Endothelial cell (in vitro differentiated cells): ENCODE results near the gene PDGFC. TPM values are rescaled to one million over a fixed set of nuclear protein-coding genes. Genes with fewer than 3 reads are reported as not detected.

Source experiments
- DNase-seq: peaks from one replicate; pipeline ENCODE4 v3.0.0; 2021; ENCODE audit warnings: low spot score
- H3K27ac Mint-ChIP-seq: one replicate; pipeline ENCODE4 v1.8.0; 2021; ENCODE audit warnings: mixed read lengths, inconsistent platforms; ENCODE audit not compliant: unreplicated experiment
- H3K27me3 Mint-ChIP-seq: one replicate; pipeline ENCODE4 v1.8.0; 2021; ENCODE audit warnings: mild to moderate bottlenecking, moderate library complexity, mixed read lengths, inconsistent platforms; ENCODE audit not compliant: unreplicated experiment
- H3K36me3 Mint-ChIP-seq: one replicate; pipeline ENCODE4 v1.8.0; 2021; ENCODE audit warnings: mild to moderate bottlenecking, low read depth, mixed read lengths, inconsistent platforms; ENCODE audit not compliant: unreplicated experiment
- H3K4me1 Mint-ChIP-seq: one replicate; pipeline ENCODE4 v1.8.0; 2021; ENCODE audit warnings: mild to moderate bottlenecking, mixed read lengths, inconsistent platforms; ENCODE audit not compliant: unreplicated experiment
- H3K4me3 Mint-ChIP-seq: one replicate; pipeline ENCODE4 v1.8.0; 2021; ENCODE audit warnings: mild to moderate bottlenecking, mixed read lengths, inconsistent platforms; ENCODE audit not compliant: unreplicated experiment
- H3K9me3 Mint-ChIP-seq: one replicate; pipeline ENCODE4 v1.8.0; 2021; ENCODE audit warnings: mixed read lengths, inconsistent platforms; ENCODE audit not compliant: unreplicated experiment
- total RNA-seq: library from RNA; stranded (reverse); fragmentation: NEBNext Ultra II Directional; extraction: Animal tissue kit (Norgen Biotek cat#: 25700); gene quantifications from one replicate; pipeline ENCODE4 v1.2.1, GENCODE V29; 2021; ENCODE audit not compliant: unreplicated experiment
- TF ChIP-seq, protein P1 (sequence below): fragments of 200-600 bp; sonication (generic); IDR thresholded peaks from one replicate; pipeline ENCODE4 v1.5.0; 2021; ENCODE audit warnings: antibody characterized with exemption; ENCODE audit not compliant: unreplicated experiment

PDGFC gene
- total RNA-seq, 1 donor from 2014 or later = 22.0 TPM

GRCh38 chr4:157005193-157005592 is 33.6 kb upstream of the PDGFC start:
- H3K4me1 Mint-ChIP-seq = no peaks in the 10 kb centered on the region
- no peak overlapping the region for H3K4me3 Mint-ChIP-seq
- H3K9me3 Mint-ChIP-seq = no peaks in the 10 kb centered on the region
- DNase-seq = no peak
- H3K27ac Mint-ChIP-seq = no peak overlapping the region
- H3K36me3 Mint-ChIP-seq = no peaks in the 10 kb centered on the region
- TF ChIP-seq, protein P1, sequence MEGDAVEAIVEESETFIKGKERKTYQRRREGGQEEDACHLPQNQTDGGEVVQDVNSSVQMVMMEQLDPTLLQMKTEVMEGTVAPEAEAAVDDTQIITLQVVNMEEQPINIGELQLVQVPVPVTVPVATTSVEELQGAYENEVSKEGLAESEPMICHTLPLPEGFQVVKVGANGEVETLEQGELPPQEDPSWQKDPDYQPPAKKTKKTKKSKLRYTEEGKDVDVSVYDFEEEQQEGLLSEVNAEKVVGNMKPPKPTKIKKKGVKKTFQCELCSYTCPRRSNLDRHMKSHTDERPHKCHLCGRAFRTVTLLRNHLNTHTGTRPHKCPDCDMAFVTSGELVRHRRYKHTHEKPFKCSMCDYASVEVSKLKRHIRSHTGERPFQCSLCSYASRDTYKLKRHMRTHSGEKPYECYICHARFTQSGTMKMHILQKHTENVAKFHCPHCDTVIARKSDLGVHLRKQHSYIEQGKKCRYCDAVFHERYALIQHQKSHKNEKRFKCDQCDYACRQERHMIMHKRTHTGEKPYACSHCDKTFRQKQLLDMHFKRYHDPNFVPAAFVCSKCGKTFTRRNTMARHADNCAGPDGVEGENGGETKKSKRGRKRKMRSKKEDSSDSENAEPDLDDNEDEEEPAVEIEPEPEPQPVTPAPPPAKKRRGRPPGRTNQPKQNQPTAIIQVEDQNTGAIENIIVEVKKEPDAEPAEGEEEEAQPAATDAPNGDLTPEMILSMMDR = no peak
- no peaks in the 10 kb centered on the region for H3K27me3 Mint-ChIP-seq

GRCh38 chr4:157004279-157005161 is 32.9 kb upstream of the PDGFC start:
- no peak overlapping the region for H3K4me3 Mint-ChIP-seq
- TF ChIP-seq, protein P1 = no peak
- DNase-seq = no peak
- no peaks in the 10 kb centered on the region for H3K4me1 Mint-ChIP-seq
- no peaks in the 10 kb centered on the region for H3K27me3 Mint-ChIP-seq
- H3K36me3 Mint-ChIP-seq = no peaks in the 10 kb centered on the region
- H3K27ac Mint-ChIP-seq = no peak overlapping the region
- no peaks in the 10 kb centered on the region for H3K9me3 Mint-ChIP-seq

DNA sequence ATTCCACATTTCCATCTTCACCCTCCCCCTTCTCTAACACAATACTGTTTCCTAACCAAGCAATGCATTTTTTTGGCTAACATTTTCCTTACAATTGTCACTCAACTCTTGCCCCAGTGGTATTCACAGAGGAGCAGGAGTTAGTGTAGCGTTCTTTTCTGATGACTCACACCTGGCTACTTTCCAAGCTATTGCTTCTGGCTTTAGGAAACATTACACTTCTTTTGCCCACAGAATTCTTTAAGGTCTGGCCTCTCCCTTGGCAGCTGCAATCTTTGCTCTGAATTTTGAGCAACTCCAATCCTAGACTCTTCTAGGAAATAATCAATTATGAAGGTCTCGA is 27.5 kb upstream of the PDGFC start:
- DNase-seq = no peak
- H3K27ac Mint-ChIP-seq = no peak overlapping the region
- TF ChIP-seq, protein P1 = no peak

DNA sequence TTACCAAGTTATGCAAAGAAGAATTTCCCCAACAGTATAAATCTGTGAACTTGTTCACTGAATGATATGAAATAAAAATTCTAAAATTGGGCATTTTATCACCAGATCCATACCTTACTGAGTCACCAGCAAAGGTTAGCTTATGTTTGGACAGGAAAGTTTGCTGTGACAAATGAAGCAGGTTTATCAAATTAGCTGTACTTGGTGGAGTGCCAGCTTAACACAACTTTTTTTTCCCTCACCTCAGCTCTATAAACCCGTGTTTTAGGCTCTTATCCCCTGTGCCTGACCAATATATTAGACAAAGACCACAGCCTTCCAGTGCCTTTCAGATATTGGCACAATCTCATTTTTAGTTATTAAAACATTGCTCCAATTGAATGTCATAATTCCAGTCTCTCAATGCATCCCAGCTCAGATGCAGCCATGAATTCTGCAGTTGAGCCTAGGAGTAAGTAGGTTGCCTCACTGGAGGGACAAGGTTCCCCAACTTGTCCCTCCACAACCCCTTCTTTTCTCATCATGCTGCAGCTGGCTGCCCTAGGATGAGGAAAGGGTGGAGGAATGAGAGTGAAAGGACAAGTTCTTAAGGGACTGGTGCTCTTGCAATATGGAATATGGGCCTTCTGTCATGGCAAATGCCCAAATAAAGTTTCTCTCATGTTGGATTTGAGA is 27.0 kb upstream of the PDGFC start:
- H3K36me3 Mint-ChIP-seq = peaks cover 7% of the 10 kb centered on the region
- H3K4me1 Mint-ChIP-seq = no peaks in the 10 kb centered on the region
- peaks cover 7% of the 10 kb centered on the region for H3K9me3 Mint-ChIP-seq
- H3K4me3 Mint-ChIP-seq = no peak overlapping the region
- no peak for DNase-seq
- TF ChIP-seq, protein P1 = no peak
- H3K27ac Mint-ChIP-seq = no peak overlapping the region
- no peaks in the 10 kb centered on the region for H3K27me3 Mint-ChIP-seq

More for the DNA sequence above, 27.5 kb upstream of the PDGFC start:
- Mint-ChIP-seq H3K27me3 (no peaks in the 10 kb centered on the region), H3K9me3 (peaks cover 7% of the 10 kb centered on the region), H3K4me1 (no peaks in the 10 kb centered on the region), H3K36me3 (peaks cover 7% of the 10 kb centered on the region), H3K4me3 (no peak overlapping the region)

- TF ChIP-seq, protein P1 = no peak
- H3K27me3 Mint-ChIP-seq = no peaks in the 10 kb centered on the region
- H3K9me3 Mint-ChIP-seq = peaks cover 7% of the 10 kb centered on the region
- no peak overlapping the region for H3K4me3 Mint-ChIP-seq
- H3K27ac Mint-ChIP-seq = no peak overlapping the region
- no peaks in the 10 kb centered on the region for H3K4me1 Mint-ChIP-seq
- no peak for DNase-seq
- peaks cover 7% of the 10 kb centered on the region for H3K36me3 Mint-ChIP-seq
Observed at GRCh38 chr4:156992943-156993342, 21.3 kb upstream of the PDGFC start.
